Fibroblast of skin of left biceps (primary cell): ENCODE results near the gene SYT8.
"Not testable (repeated sequence)": the region's sequence is repeated elsewhere in the genome, so short reads cannot be mapped to it uniquely, and the experiment has no call there.

ENCODE experiments used
- DNase-seq, 2 experiments: peaks; one replicate each; pipeline ENCODE4 v3.0.0-alpha.2; 2013; ENCODE audit warnings: low read depth in 2 of 2

Gene SYT8

GRCh38 chr11:1873048-1873812, 38.4 kb downstream of the SYT8 start:
- no peak for DNase-seq

GRCh38 chr11:1873813-1874150, 39.0 kb downstream of the SYT8 start:
- not testable (repeated sequence) for DNase-seq

GRCh38 chr11:1874441-1875092, 39.8 kb downstream of the SYT8 start:
- DNase-seq, result not testable (repeated sequence)

- DNase-seq, result no peak
Measured at GRCh38 chr11:1875093-1875850, 40.5 kb downstream of the SYT8 start.

- not testable (repeated sequence) for DNase-seq
Measured at GRCh38 chr11:1875851-1876301, 41.1 kb downstream of the SYT8 start.

- DNase-seq, result no peak
Measured at GRCh38 chr11:1876361-1877063, 41.7 kb downstream of the SYT8 start.

- no peak for DNase-seq
Measured at GRCh38 chr11:1877211-1878136, 42.7 kb downstream of the SYT8 start.

GRCh38 chr11:1878137-1879031, 43.6 kb downstream of the SYT8 start:
- no peak for DNase-seq

- no peak for DNase-seq
Measured at GRCh38 chr11:1879342-1879940, 44.7 kb downstream of the SYT8 start.

- DNase-seq, result no peak
Measured at GRCh38 chr11:1879941-1880720, 45.3 kb downstream of the SYT8 start.

- no peak for DNase-seq
Measured at GRCh38 chr11:1880746-1881441, 46.1 kb downstream of the SYT8 start.

- no peak for DNase-seq
Measured at GRCh38 chr11:1881442-1882264, 46.9 kb downstream of the SYT8 start.

GRCh38 chr11:1882265-1883238, 47.8 kb downstream of the SYT8 start:
- peak in 1 of 2 experiments; percentile 41 for DNase-seq

GRCh38 chr11:1883346-1884302, 48.8 kb downstream of the SYT8 start:
- no peak for DNase-seq

GRCh38 chr11:1884303-1884700, 49.5 kb downstream of the SYT8 start:
- DNase-seq, result no peak
